ENCODE results near the gene KLHL29.

- TF ChIP-seq CTCF (IDR thresholded peaks at IDR 0.05 in 8 of 11, conservative IDR thresholded peaks at IDR 0.05 in 3 of 11) (no peak), POLR2A (IDR thresholded peaks at IDR 0.05) (no peak), POLR2AphosphoS5 (IDR thresholded peaks at IDR 0.05) (no peak)
Observed at GRCh38 chr2:23601301-23601965, 216.5 kb downstream of the KLHL29 start.
